ENCODE data around the gene AGPAT4.

Gene AGPAT4

GRCh38 chr6:161150566-161150965 lies 123.3 kb downstream of the AGPAT4 start:
- H3K4me1 Mint-ChIP-seq (ENCODE audit: low read depth in 2 of 2): no peaks in the 10 kb centered on the region
- H3K9me3 Mint-ChIP-seq: no peaks in the 10 kb centered on the region
- no peak for DNase-seq
- H3K27ac Mint-ChIP-seq: peak overlapping the region in 1 of 2 donors; percentile 25
- H3K27me3 Mint-ChIP-seq: no peaks in the 10 kb centered on the region
- H3K4me3 Mint-ChIP-seq: no peak overlapping the region
- H3K36me3 Mint-ChIP-seq (ENCODE audit: insufficient read depth): peaks cover 5% of the 10 kb centered on the region
- no peak for ATAC-seq (replicated peaks)

GRCh38 chr6:161150136-161150535 lies 123.7 kb downstream of the AGPAT4 start:
- H3K4me1 Mint-ChIP-seq (ENCODE audit: low read depth in 2 of 2): no peaks in the 10 kb centered on the region
- H3K4me3 Mint-ChIP-seq: no peak overlapping the region

GRCh38 chr6:161143663-161144430 lies 130.0 kb downstream of the AGPAT4 start:
- DNase-seq (no peak), ATAC-seq (replicated peaks) (no peak)
- no peaks in the 10 kb centered on the region for H3K4me1 Mint-ChIP-seq (ENCODE audit: low read depth in 2 of 2)
- H3K27me3 Mint-ChIP-seq: no peaks in the 10 kb centered on the region
- H3K36me3 Mint-ChIP-seq (ENCODE audit: insufficient read depth): peaks cover 12% of the 10 kb centered on the region
- no peak overlapping the region for H3K4me3 Mint-ChIP-seq
- H3K9me3 Mint-ChIP-seq: no peaks in the 10 kb centered on the region
- H3K27ac Mint-ChIP-seq: peak overlapping the region; percentile 44 to 65

More at GRCh38 chr6:161150136-161150535, 123.7 kb downstream of the AGPAT4 start:
- no peaks in the 10 kb centered on the region for H3K9me3 Mint-ChIP-seq
- ATAC-seq (replicated peaks) (no peak), DNase-seq (no peak)
- H3K27ac Mint-ChIP-seq: no peak overlapping the region
- no peaks in the 10 kb centered on the region for H3K27me3 Mint-ChIP-seq
- H3K36me3 Mint-ChIP-seq (ENCODE audit: insufficient read depth): peaks cover 5% of the 10 kb centered on the region

- H3K36me3 Mint-ChIP-seq (ENCODE audit: insufficient read depth): peaks cover 12% of the 10 kb centered on the region
- no peaks in the 10 kb centered on the region for H3K4me1 Mint-ChIP-seq (ENCODE audit: low read depth in 2 of 2)
- DNase-seq (no peak), ATAC-seq (replicated peaks) (no peak)
- no peaks in the 10 kb centered on the region for H3K9me3 Mint-ChIP-seq
- H3K27me3 Mint-ChIP-seq: no peaks in the 10 kb centered on the region
- H3K4me3 Mint-ChIP-seq: no peak overlapping the region
- H3K27ac Mint-ChIP-seq: peak overlapping the region in 1 of 2 donors; percentile 44
Measured at GRCh38 chr6:161142957-161143296, 130.9 kb downstream of the AGPAT4 start.

DNA sequence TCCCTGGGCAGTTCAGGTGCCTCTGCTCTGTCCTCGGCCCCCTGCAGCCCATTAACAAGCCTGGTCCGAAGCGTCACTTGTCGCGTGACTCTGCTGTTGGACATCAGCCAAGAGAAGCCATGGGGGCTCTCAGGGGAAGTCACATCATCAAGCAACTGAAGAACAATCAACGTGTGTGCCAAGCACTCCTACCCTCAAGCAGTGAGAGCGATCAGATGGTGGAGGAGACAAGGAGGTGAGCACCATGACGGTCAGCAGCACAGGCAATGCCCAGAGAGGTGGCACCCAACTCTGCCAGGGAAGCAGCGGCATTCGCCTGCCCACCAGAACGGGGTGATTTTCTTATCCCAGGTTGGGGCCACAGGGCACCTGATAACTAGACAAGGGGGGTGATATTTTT lies 132.7 kb downstream of the AGPAT4 start:
- no peak for ATAC-seq (replicated peaks)
- Mint-ChIP-seq H3K27me3 (no peaks in the 10 kb centered on the region), H3K4me1 (ENCODE audit: low read depth in 2 of 2) (peaks cover 0 to 2% of the 10 kb centered on the region in 2 donors), H3K9me3 (no peaks in the 10 kb centered on the region), H3K4me3 (no peak overlapping the region), H3K27ac (peak overlapping the region; percentile 5 to 65), H3K36me3 (ENCODE audit: insufficient read depth) (peaks cover 15% of the 10 kb centered on the region)
- no peak for DNase-seq

GRCh38 chr6:161140554-161140875 lies 133.3 kb downstream of the AGPAT4 start:
- Mint-ChIP-seq H3K4me3 (no peak overlapping the region), H3K27ac (peak overlapping the region in 1 of 2 donors; percentile 49), H3K9me3 (no peaks in the 10 kb centered on the region), H3K4me1 (ENCODE audit: low read depth in 2 of 2) (peaks cover 0 to 3% of the 10 kb centered on the region in 2 donors), H3K36me3 (ENCODE audit: insufficient read depth) (peaks cover 15% of the 10 kb centered on the region), H3K27me3 (no peaks in the 10 kb centered on the region)
- DNase-seq (no peak), ATAC-seq (replicated peaks) (no peak)

DNA sequence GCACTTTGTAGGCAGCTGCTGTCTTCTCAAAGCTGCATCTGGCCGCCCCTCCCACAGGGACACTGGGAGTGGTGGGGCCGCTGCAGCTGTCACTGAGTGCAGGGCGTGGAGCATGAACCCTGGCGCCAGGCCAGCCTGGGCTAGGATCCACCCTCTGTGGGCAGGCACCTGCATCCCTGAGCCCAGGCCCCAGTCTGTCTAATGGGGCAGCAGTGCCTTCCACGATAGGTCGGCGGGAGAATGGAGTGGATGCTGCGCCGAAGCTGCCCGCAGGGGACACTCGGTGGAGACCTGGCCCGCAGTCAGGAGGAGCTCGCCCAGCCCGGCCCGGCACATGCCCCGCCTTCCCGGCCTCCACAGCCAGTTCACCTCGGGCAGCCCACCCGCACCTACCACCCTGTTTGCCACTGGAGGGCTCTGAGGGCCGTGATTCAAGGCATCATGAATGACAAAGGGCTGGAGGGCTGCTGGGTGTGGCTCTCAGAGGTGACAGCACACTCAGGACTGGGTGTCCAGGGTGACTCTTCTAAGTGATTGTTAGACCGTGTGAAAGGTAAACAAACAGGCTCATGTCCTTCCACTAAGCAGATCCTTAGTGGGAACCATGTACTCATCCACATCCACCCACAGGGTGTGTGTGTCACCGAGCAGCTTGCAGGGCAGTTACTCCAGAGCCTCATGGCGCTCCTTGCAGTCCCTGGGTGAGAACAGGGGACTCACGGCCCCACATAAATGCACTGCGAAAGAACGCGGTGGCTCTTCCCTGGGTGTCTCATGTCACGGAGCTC lies 133.9 kb downstream of the AGPAT4 start:
- H3K4me3 Mint-ChIP-seq: no peak overlapping the region
- peak overlapping the region in 1 of 2 donors; percentile 49 for H3K27ac Mint-ChIP-seq
- no peaks in the 10 kb centered on the region for H3K27me3 Mint-ChIP-seq
- H3K9me3 Mint-ChIP-seq: no peaks in the 10 kb centered on the region
- H3K4me1 Mint-ChIP-seq (ENCODE audit: low read depth in 2 of 2): peaks cover 0 to 5% of the 10 kb centered on the region in 2 donors
- ATAC-seq (replicated peaks) (no peak), DNase-seq (no peak)
- H3K36me3 Mint-ChIP-seq (ENCODE audit: insufficient read depth): peaks cover 15% of the 10 kb centered on the region

DNA sequence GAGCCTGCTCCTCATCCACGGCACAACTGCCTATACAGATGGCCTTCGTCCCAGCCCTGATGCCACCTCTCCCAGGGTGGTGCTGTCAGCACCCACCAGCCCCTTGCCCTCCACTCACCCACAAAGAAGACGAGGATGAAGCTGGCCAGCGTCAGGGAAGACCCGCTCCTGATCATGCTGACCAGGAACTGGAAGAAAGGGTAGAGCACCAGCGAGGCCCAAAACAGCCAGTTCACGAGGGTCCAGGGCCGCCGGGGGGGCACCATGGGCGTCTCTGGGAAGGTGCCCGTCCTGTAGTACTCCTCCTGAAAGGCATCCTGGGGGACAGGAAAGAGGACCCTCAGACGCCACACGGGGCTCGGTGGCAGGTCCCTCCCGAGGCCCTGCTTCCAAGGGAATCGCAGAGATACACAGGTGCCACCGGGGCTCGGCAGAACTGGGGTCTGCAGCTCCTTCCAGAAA lies 134.5 kb downstream of the AGPAT4 start:
- no peaks in the 10 kb centered on the region for H3K9me3 Mint-ChIP-seq
- H3K27me3 Mint-ChIP-seq: no peaks in the 10 kb centered on the region
- peaks cover 0 to 5% of the 10 kb centered on the region in 2 donors for H3K4me1 Mint-ChIP-seq (ENCODE audit: low read depth in 2 of 2)
- H3K36me3 Mint-ChIP-seq (ENCODE audit: insufficient read depth): peaks cover 14% of the 10 kb centered on the region
- ATAC-seq (replicated peaks): no peak
- no peak for DNase-seq
- no peak overlapping the region for H3K4me3 Mint-ChIP-seq
- H3K27ac Mint-ChIP-seq: no peak overlapping the region

DNA sequence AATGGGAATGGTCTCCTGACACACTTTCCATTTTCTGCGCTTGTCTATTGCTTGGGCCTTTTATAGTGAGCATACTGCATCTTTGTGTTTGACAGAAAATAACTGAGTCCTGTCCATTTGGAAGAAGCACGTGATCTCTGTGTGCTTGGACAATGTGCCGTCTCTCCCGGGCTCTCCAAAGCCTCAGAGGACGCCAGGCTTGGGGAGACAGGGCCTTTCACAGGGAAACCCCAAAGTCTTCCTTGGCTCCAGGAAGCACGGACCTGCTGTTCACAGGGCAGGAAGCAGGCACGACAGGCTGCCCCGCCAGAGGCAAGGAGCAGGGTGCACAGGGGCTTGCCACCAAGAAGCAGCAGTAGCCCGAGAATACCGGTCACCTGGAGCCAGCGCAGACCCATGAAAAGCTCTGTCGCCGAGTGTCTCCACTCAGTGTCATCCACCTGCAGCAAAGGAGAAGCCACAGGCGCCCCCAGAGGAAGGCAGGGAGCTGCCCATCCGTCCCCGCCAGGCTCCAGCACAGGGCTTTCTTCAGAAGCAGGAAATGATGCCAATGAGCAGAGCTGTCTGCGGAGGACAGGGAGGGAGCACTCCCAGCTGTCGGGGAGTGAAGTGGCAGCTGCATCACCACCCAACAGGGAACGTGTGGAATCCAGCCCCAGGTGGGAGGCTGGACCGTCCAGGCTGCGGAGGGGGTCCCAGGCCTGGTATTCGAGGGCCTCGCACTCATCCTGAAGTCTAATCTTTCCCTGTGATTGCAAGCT lies 135.1 kb downstream of the AGPAT4 start:
- Mint-ChIP-seq H3K27ac (peak overlapping the region in 1 of 2 donors; percentile 26), H3K4me1 (ENCODE audit: low read depth in 2 of 2) (peaks cover 0 to 5% of the 10 kb centered on the region in 2 donors), H3K9me3 (no peaks in the 10 kb centered on the region), H3K36me3 (ENCODE audit: insufficient read depth) (peaks cover 9% of the 10 kb centered on the region), H3K27me3 (no peaks in the 10 kb centered on the region), H3K4me3 (no peak overlapping the region)
- DNase-seq: no peak
- ATAC-seq (replicated peaks): no peak

GRCh38 chr6:161137839-161138542 lies 135.9 kb downstream of the AGPAT4 start:
- Mint-ChIP-seq H3K4me1 (ENCODE audit: low read depth in 2 of 2) (peaks cover 0 to 5% of the 10 kb centered on the region in 2 donors), H3K27ac (peak overlapping the region in 1 of 2 donors; percentile 26), H3K9me3 (no peaks in the 10 kb centered on the region), H3K4me3 (no peak overlapping the region), H3K27me3 (no peaks in the 10 kb centered on the region), H3K36me3 (ENCODE audit: insufficient read depth) (peaks cover 9% of the 10 kb centered on the region)
- ATAC-seq (replicated peaks) (no peak), DNase-seq (no peak)

GRCh38 chr6:161137320-161137719 lies 136.5 kb downstream of the AGPAT4 start:
- no peak for ATAC-seq (replicated peaks)
- Mint-ChIP-seq H3K27me3 (no peaks in the 10 kb centered on the region), H3K36me3 (ENCODE audit: insufficient read depth) (peaks cover 7% of the 10 kb centered on the region), H3K9me3 (no peaks in the 10 kb centered on the region), H3K4me1 (ENCODE audit: low read depth in 2 of 2) (peaks cover 0 to 5% of the 10 kb centered on the region in 2 donors), H3K4me3 (no peak overlapping the region), H3K27ac (peak overlapping the region in 1 of 2 donors; percentile 83)
- no peak for DNase-seq

DNA sequence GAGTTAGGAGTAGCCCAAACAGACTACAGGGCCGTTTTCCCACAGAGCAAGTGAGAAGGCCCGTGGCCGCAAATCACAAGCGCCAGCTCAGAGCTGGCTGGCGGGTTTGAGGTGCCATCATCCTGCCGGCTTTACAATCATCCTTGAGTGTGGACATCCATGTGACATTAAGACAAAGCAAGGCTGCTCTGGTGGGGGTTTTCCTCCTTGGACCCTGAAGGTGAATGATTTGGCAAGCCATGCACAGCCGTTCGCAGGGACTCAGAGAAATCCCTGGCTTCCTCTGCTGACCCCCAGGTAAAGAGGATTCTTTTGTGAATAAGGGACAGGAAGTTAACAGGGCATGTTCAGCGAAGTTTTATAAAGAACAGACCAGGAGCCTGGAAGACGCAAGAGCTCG lies 137.2 kb downstream of the AGPAT4 start:
- no peak for ATAC-seq (replicated peaks)
- Mint-ChIP-seq H3K4me1 (ENCODE audit: low read depth in 2 of 2) (peaks cover 0 to 5% of the 10 kb centered on the region in 2 donors), H3K9me3 (no peaks in the 10 kb centered on the region), H3K27me3 (no peaks in the 10 kb centered on the region), H3K27ac (peak overlapping the region in 1 of 2 donors; percentile 83), H3K4me3 (no peak overlapping the region), H3K36me3 (ENCODE audit: insufficient read depth) (peaks cover 4% of the 10 kb centered on the region)
- no peak for DNase-seq
